ENCODE data around the gene OR51B2. TPM values are rescaled to one million over a fixed set of nuclear protein-coding genes. Genes with fewer than 3 reads are reported as not detected.

The OR51B2 gene
- total RNA-seq, 1 experiment from 2014 or later, result not detected

- no peak for TF ChIP-seq CTCF (IDR thresholded peaks at IDR 0.05; ENCODE audit: unreplicated experiment)
- DNase-seq (ENCODE audit: unreplicated experiment), result peak; percentile 5
- no peaks in the 10 kb centered on the region for H3K27me3 Mint-ChIP-seq (ENCODE audit: insufficient read depth, unreplicated experiment)
- intact Hi-C loops (cut with micrococcal nuclease), result no loop called here
- H3K9me3 Mint-ChIP-seq (ENCODE audit: unreplicated experiment), result no peaks in the 10 kb centered on the region
- H3K4me3 Mint-ChIP-seq (ENCODE audit: unreplicated experiment), result no peak overlapping the region
- no TSS peak for BruUV-seq (replicated peaks)
- CTCF ChIA-PET, result interaction anchor here (0.8 to 1.2 kb wide), 2 partner anchors 9 to 85 kb away, joined by 3 to 4 read pairs; partner anchors contain the start of gene OR51V1
- H3K4me1 Mint-ChIP-seq (ENCODE audit: insufficient read depth, unreplicated experiment), result peaks cover 10% of the 10 kb centered on the region
- H3K36me3 Mint-ChIP-seq (ENCODE audit: insufficient read depth, unreplicated experiment), result no peaks in the 10 kb centered on the region
- H3K27ac Mint-ChIP-seq (ENCODE audit: low read depth, unreplicated experiment), result peak overlapping the region; percentile 47
- POLR2A ChIA-PET, result no interaction called here
These were observed 38.3 kb downstream of the OR51B2 start for GRCh38 chr11:5285703-5286340.

- no peaks in the 10 kb centered on the region for H3K36me3 Mint-ChIP-seq (ENCODE audit: insufficient read depth, unreplicated experiment)
- peaks cover 20% of the 10 kb centered on the region for H3K4me1 Mint-ChIP-seq (ENCODE audit: insufficient read depth, unreplicated experiment)
- H3K27ac Mint-ChIP-seq (ENCODE audit: low read depth, unreplicated experiment), result no peak overlapping the region
- no peak for DNase-seq (ENCODE audit: unreplicated experiment)
- intact Hi-C loops (cut with micrococcal nuclease), result no loop called here
- no peaks in the 10 kb centered on the region for H3K9me3 Mint-ChIP-seq (ENCODE audit: unreplicated experiment)
- no peaks in the 10 kb centered on the region for H3K27me3 Mint-ChIP-seq (ENCODE audit: insufficient read depth, unreplicated experiment)
- ChIA-PET POLR2A (no interaction called here), CTCF (interaction anchor here (1.8 kb wide), 1 partner anchor 81 kb away, joined by 6 read pairs; no protein-coding TSS in a partner anchor)
- H3K4me3 Mint-ChIP-seq (ENCODE audit: unreplicated experiment), result no peak overlapping the region
- BruUV-seq (replicated peaks), result no TSS peak
- no peak for TF ChIP-seq CTCF (IDR thresholded peaks at IDR 0.05; ENCODE audit: unreplicated experiment)
These were observed 39.5 kb downstream of the OR51B2 start for GRCh38 chr11:5284637-5285036.

GRCh38 chr11:5283882-5284281 is 40.2 kb downstream of the OR51B2 start:
- Mint-ChIP-seq H3K27ac (ENCODE audit: low read depth, unreplicated experiment) (no peak overlapping the region), H3K9me3 (ENCODE audit: unreplicated experiment) (no peaks in the 10 kb centered on the region), H3K4me3 (ENCODE audit: unreplicated experiment) (no peak overlapping the region), H3K36me3 (ENCODE audit: insufficient read depth, unreplicated experiment) (no peaks in the 10 kb centered on the region), H3K27me3 (ENCODE audit: insufficient read depth, unreplicated experiment) (no peaks in the 10 kb centered on the region), H3K4me1 (ENCODE audit: insufficient read depth, unreplicated experiment) (peaks cover 21% of the 10 kb centered on the region)
- POLR2A ChIA-PET, result interaction anchor here (0.5 kb wide), 1 partner anchor 526 kb away, joined by 3 read pairs; no protein-coding TSS in a partner anchor
- no peak for TF ChIP-seq CTCF (IDR thresholded peaks at IDR 0.05; ENCODE audit: unreplicated experiment)
- BruUV-seq (replicated peaks), result no TSS peak
- CTCF ChIA-PET, result interaction anchor here (0.5 to 1.8 kb wide), 2 partner anchors 15 to 80 kb away, joined by 3 to 6 read pairs; no protein-coding TSS in a partner anchor
- intact Hi-C loops (cut with micrococcal nuclease), result no loop called here
- no peak for DNase-seq (ENCODE audit: unreplicated experiment)

DNA sequence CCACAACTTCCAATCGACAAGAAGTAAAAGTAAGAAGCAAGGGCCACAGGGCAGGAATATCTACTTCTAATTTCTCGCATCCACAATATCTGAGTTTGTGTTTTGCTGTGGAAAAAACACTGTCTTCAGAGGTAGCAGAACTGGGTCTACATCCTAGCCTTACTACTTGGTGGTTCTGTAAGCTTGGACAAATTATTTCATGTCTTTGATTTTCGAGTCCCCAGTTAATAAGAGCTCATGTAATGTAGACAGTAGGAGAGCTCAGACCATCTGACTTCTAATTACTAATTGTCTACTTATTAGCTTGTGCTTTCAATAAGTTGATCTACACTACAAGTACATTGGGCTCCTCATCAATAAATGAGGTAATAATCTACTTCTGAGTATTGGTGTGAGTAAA is 41.0 kb downstream of the OR51B2 start:
- no peak for TF ChIP-seq CTCF (IDR thresholded peaks at IDR 0.05; ENCODE audit: unreplicated experiment)
- BruUV-seq (replicated peaks), result no TSS peak
- no peak for DNase-seq (ENCODE audit: unreplicated experiment)
- Mint-ChIP-seq H3K4me1 (ENCODE audit: insufficient read depth, unreplicated experiment) (peaks cover 21% of the 10 kb centered on the region), H3K27ac (ENCODE audit: low read depth, unreplicated experiment) (no peak overlapping the region), H3K36me3 (ENCODE audit: insufficient read depth, unreplicated experiment) (no peaks in the 10 kb centered on the region), H3K9me3 (ENCODE audit: unreplicated experiment) (no peaks in the 10 kb centered on the region), H3K27me3 (ENCODE audit: insufficient read depth, unreplicated experiment) (no peaks in the 10 kb centered on the region), H3K4me3 (ENCODE audit: unreplicated experiment) (no peak overlapping the region)
- ChIA-PET POLR2A (no interaction called here), CTCF (interaction anchor here (1.8 to 3.2 kb wide), 2 partner anchors 7 to 79 kb away, joined by 6 to 12 read pairs; no protein-coding TSS in a partner anchor)
- intact Hi-C loops (cut with micrococcal nuclease), result no loop called here
